Right kidney (tissue), 9 donors: ENCODE data around the gene TERF2IP.

Experiments used
- DNase-seq: peaks from one replicate; pipeline ENCODE4 v3.0.0-alpha.2; 2016
- long read RNA-seq, 8 donors: transcript quantifications; one replicate each; lab custom pipeline, GENCODE V29; 2026

TERF2IP gene, protein sequence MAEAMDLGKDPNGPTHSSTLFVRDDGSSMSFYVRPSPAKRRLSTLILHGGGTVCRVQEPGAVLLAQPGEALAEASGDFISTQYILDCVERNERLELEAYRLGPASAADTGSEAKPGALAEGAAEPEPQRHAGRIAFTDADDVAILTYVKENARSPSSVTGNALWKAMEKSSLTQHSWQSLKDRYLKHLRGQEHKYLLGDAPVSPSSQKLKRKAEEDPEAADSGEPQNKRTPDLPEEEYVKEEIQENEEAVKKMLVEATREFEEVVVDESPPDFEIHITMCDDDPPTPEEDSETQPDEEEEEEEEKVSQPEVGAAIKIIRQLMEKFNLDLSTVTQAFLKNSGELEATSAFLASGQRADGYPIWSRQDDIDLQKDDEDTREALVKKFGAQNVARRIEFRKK
- long read RNA-seq, donor 1, transcript TERF2IP-201 (3 exons, 2,118 nt): major isoform, 78 of 90 reads
- long read RNA-seq, donor 1, partial matches to known transcripts: 12 of 90 reads
- long read RNA-seq, donor 1, other reads (novel, unspliced or antisense): 0 of 90 reads
- long read RNA-seq, donor 2, transcript TERF2IP-201 (3 exons, 2,118 nt): major isoform, 34 of 34 reads
- long read RNA-seq, donor 2, partial matches to known transcripts: 0 of 34 reads
- long read RNA-seq, donor 2, other reads (novel, unspliced or antisense): 0 of 34 reads
- long read RNA-seq, donor 3, transcript TERF2IP-201 (3 exons, 2,118 nt): major isoform, 37 of 70 reads
- long read RNA-seq, donor 3, partial matches to known transcripts: 32 of 70 reads
- long read RNA-seq, donor 3, other reads (novel, unspliced or antisense): 0 of 70 reads
- long read RNA-seq, donor 4, transcript TERF2IP-201 (3 exons, 2,118 nt): major isoform, 73 of 81 reads
- long read RNA-seq, donor 4, partial matches to known transcripts: 8 of 81 reads
- long read RNA-seq, donor 4, other reads (novel, unspliced or antisense): 0 of 81 reads
- long read RNA-seq, donor 5, transcript TERF2IP-201 (3 exons, 2,118 nt): major isoform, 47 of 47 reads
- long read RNA-seq, donor 5, partial matches to known transcripts: 0 of 47 reads
- long read RNA-seq, donor 5, other reads (novel, unspliced or antisense): 0 of 47 reads
- long read RNA-seq, donor 6, transcript TERF2IP-201 (3 exons, 2,118 nt): major isoform, 55 of 55 reads
- long read RNA-seq, donor 6, partial matches to known transcripts: 0 of 55 reads
- long read RNA-seq, donor 6, other reads (novel, unspliced or antisense): 0 of 55 reads
- long read RNA-seq, donor 7: 0 reads
- long read RNA-seq, donor 8, transcript TERF2IP-201 (3 exons, 2,118 nt): major isoform, 58 of 64 reads
- long read RNA-seq, donor 8, partial matches to known transcripts: 6 of 64 reads
- long read RNA-seq, donor 8, other reads (novel, unspliced or antisense): 0 of 64 reads

DNA sequence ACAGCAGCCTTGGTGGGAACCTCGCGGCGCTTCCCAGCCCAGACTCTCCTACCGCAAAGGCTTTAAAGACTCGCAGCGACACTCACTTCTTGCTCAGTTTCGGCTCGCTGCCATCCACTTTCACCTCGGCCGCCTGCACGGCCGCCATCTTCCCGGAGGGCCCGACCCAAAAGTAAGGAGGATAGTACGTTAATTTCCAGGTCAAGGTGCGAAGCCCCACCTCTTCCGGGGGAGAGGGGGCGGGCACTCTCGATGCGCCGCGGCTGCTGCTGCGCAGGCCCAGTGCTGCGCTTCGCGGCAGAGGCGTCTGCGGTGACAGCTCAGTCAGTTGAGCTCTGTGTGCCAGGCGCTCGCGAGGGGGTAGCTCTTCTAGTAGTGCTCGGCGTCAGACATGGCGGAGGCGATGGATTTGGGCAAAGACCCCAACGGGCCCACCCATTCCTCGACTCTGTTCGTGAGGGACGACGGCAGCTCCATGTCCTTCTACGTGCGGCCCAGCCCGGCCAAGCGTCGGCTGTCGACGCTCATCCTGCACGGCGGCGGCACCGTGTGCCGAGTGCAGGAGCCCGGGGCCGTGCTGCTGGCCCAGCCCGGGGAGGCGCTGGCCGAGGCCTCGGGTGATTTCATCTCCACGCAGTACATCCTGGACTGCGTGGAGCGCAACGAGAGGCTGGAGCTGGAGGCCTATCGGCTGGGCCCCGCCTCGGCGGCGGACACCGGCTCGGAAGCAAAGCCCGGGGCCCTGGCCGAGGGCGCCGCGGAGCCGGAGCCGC is at the start of gene TERF2IP, which contains the start of gene KARS1:
Gene TERF2IP, plus strand, starts transcription at position 282 of the 773 bp plus-strand sequence. Its CDS starts 110 bp downstream, at position 392.
Gene KARS1, minus strand, starts transcription at position 174 of the 773 bp plus-strand sequence. Its CDS starts 26 bp downstream, at position 148.
- peak; percentile 94 for DNase-seq

DNA sequence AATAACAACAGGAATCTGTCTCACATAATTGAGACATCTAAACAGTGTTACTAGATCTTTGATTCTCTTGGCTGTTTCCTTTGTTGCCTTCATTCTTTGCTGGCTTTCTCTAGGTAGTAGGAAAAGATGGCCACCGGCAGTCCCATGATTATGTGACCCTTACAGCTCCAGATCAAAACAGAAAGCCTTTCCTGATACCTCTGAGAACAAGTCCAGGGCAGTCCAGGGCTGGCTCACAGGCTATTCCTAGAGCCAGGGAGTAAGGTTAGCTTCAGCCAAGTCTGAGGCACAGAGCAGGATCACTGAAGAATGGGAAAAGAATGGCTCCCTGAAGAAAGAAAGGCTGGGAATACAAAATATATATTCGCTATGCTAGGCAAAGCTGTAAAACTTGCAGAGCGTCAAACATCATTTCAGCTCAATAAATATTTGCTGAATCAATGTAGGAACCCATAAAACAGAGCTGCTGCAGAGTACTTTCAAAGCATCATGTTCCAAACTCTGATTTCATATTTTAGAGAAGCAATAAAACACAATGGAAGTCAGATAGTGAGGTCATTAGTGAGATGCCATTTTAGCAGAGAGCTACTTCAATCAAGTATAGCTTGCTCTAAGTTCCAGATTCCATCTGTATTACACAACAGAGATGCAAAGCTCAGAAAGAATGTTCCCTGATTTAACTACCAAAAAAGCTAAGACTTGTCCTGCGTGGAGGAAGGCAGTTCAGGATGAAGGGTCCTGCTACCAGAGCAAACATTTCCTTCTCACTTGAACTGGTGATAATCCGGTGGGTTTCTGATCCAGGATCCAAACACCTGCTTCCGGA is 47.9 kb upstream of the TERF2IP start:
- DNase-seq: no peak

DNA sequence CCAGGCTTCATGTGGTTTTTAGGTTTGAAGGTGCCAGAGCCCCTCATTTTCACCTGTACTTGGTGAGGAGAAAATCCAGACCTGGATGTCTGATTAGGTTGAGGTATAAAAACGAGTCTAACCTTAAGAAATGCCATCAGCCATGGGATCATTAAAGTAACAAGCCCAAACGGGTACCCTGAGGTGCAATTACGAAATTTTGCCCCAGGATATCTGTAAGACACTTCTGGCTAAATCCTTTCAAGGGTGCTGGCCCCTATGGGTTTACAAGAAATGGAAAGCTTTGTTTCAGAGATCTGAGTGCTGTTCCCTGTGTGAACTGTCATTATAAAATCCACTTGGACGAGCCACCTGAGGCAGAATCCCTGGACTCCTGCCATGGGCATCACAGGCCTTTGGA is 44.3 kb upstream of the TERF2IP start:
- no peak for DNase-seq

DNA sequence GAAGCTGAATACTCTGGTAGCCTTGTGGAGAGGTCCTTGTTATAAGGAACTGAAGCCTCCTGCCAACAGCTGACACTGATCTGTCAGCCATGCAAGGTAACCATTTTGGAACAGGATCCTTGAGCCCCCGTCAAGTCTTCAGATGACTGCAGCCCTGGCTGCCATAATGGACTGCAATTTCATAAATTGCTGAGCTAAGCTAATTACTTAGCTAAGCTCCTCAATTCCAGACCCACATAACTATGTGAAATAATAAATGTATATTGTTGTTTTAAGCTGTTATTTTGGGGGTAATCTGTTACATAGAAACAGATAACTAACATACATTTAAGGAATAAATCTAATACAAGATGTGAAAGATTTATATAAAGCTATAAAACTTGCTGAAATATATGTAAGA is 41.1 kb upstream of the TERF2IP start:
- no peak for DNase-seq

DNA sequence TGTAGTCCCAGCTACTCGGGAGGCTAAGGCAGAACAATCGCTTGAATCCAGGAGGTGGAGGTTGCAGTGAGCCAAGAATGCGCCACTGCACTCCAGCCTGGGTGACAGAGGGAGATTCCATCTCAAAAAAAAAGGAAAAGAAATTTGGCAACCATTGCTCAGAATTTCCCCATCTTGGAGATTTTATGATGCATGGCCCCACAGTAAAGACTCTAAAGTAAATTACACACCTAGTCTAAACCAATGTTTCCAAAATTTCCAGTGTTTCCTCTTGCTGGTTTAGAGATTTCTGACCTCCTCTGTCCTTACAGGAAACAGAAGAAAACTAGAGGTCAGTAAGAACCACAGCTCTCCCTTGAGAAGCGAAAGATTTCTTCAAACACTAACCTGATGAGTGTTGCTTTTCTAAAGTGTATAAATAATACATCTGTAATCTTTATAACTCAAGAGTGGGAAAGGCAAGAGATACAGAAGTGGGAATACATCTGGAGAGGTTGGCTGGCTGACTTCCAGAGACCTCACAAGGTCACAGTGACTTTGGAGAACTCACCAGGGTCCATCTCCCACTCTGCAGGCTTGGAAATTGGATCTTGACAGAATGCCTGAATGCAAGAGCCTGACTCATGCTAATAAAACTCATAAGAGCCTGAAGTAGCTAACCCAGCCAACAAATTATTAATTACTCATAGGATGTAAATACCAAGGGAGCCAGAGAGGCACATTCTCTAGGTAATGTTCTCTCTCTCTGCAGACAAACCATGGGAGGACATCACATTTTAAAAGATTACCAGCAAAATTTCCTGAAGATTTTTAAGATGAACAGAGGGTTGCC is 33.3 kb upstream of the TERF2IP start:
- no peak for DNase-seq

DNA sequence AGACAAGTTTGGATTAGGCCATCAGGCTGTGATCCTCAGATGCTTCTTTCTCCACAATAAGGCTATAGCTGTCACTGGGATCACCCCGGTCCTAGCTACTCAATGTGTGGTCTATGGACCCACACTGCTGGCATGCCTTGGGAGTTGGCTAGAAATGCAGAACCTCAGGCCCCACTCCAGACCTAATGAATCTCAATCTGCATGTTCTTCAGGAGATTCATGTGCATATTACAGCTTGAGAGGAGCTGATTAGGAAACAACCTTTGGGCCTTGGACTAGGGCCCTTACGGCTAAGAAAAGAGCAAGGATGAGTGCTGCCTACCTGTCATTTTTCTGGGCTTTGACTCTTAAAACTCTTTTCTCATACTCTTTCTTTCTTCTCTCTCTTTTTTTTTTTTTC is 32.0 kb upstream of the TERF2IP start:
- no peak for DNase-seq

DNA sequence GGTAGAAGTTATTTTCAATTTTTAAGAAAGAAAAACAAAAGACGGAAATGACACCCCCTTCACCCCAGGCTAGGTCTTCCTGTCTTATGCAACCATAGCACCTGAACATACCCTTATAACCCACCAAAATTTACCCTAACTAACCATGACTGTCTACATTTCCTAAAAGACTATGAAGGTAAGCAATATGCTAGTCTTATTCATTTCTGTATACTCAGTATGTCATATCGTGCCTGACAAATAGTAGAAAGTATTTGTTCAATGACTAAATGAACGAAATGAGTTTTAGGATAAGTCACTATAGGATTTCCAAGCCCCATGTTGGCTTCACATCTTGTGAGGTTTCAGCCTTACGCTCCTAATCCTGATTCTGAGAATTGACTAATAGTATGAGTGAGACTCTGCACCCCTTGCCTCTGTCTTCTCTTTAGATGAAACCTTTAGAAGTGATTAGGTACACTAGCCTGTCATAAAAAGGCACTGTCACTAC is 31.0 kb upstream of the TERF2IP start:
- no peak for DNase-seq

DNA sequence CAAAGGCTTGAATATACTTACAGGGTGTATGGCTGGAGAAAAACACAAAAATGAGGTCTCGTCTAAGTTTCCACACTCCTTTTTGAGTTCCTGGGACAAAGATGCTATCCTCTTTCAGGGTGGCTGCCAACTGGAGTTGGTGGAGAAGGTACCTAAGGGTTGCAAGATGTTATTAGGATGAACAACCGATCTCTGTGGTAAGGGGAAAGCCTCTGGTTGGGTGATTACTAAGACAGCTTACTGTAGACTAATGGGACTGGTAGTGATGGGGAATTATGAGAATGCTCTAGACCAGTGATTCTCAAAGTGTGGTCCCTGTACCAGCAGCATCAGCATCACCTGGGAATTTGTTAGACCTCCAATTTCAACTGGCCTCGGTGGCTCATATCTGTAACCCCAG is 30.5 kb upstream of the TERF2IP start:
- no peak for DNase-seq

DNA sequence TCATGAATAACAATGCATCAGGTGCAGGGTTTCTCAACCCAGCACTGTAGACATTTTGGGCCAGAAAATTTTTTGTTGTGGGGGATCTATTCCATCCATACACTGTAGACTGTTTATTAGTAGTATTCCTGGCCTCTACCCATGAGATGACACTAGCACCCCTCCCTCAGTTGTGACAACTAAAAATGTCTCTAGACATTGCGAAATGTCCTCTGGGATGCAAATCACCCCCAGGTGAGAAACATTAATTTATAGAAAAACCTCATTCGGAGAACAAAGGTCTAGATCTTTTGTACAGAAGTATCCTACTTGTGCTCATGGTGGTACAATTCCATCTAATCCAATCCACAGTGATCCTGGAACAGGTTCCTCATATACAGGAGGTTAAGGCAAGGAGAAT is 28.8 kb upstream of the TERF2IP start:
- no peak for DNase-seq

DNA sequence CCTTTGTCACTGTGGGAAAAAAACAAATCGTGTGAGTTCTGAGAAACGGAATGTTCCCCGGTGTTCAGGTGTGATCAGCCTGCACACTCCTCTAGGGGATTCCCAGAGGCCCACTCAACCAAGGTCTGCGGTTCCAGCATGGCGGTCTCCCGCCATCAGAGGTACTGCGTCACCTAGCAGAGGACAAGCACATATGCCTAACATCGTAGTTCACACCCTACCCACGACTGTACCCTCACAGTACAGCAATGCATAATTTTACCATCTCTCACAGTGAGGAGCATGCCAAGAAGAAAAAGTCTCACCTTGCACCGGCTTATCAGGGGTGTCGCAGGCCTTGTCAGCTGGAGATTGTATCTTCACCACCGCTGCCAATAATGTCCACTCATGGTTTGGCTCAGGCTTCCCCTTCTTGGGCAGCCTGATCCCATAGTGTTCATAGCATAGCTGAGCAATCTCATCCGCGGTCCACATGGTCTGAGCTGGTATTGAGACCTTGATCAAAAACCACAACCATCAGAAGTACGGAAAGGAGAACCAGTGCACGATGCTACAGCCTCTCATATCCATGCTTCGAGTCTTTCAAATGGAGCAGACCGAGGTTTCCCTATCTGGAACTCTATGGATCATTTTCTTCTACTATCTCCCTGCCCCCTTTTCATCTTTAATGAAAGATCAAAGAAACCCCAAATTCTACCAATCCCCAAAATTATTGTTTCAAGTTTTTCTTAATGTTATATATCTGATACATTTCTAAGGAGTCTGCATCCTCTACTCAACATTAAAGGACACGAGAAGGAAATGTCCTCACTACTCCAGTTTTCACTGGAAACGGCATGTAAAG is 27.0 kb upstream of the TERF2IP start:
- DNase-seq: no peak

DNA sequence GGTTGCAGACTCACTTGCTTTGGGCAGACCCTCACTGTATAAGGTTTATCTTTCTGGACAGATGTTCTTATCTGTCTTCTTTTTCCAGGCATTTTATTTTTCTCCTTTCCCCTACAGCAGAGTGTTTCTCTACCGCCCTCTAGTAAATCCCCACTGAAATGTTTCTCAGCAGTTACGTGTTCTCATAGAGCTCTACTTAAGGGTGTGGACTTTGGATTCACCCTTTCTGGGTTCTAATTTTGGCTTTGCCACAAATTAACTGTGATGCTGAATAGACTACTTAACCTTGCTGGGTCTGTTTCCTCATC is 26.4 kb upstream of the TERF2IP start:
- no peak for DNase-seq

DNA sequence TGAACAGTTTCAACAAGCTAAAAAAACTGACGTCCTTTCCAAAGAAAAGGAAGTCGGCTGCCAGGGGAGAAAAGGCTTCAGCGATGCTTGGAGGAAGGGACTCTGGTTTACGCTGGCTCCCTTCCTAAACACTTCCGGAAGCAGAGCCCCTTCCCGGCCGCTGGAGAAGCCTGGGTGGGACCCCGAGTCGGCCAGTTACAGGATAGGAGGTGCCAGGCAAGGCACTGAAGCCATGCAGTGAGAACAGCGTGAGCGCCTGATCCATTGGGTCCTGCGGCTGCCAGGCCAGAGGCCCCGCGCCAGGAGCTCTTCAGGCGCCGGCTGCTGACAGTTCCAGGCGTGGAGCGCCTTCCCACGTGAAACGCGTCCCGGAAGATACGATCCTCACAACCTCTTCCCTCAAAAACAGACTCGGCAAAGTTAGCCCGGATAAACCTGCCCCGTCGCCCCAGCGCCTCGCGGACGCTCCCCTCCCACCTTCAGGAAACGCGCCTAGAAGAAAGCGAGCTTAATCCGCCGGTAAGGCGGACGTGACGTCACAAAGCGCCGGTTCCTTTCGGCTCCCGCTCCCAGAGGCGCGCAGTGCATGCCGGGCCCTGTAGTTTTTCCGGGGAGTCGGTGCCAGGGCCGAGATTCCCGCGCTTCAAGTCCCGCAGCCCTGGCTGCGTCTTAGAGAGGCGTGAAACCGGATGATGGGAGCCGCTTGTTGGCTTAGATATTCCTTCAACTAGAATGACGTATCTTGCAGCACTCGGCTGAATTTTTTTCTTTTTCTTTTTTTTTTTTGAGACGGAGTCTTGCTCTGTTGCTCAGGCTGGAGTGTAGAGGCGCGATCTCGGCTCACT is 24.6 kb upstream of the TERF2IP start, which contains the start of gene ADAT1:
Gene ADAT1, minus strand, starts transcription at position 521 of the 845 bp plus-strand sequence. CDS start 2,482 bp downstream, outside the sequence.
- DNase-seq: peak; percentile 96

DNA sequence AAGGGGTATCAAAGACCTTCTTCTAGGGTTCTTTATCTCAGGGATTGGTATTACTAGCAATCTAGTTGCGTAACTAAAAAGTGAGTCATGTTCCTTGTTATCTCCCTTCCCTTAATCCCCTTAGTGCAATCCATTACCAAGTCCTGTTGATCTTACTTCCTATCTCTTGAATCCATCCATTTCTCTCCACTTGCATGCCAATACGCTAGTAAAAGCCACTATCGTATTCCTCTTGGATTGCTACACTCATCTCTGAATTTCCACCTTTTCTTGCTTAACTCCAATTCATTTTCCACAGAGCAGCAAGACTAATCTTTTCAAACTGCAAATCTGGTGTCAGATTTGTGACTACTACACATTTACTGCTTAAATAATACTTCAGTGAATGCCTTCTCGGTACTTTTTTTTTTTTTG is 22.6 kb upstream of the TERF2IP start:
- no peak for DNase-seq

DNA sequence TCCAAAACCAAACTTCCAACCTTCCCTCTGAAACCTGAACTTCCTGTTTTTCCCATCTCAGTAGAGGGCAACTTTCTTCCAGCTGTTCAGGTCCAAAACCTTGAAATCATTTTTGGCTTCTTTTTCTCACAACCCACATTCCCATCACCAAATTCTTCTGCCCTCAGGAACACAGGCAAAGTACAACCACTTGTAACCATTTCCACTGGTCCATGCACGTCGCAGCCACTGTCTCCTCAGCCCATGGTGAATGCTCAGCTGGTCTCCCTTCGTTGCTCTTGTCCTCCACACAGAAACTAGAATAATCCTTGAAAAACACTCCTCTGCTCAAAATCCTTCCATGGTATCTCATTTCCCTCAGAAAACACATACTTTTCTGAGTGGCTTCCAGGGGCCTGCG is 20.8 kb upstream of the TERF2IP start:
- no peak for DNase-seq

DNA sequence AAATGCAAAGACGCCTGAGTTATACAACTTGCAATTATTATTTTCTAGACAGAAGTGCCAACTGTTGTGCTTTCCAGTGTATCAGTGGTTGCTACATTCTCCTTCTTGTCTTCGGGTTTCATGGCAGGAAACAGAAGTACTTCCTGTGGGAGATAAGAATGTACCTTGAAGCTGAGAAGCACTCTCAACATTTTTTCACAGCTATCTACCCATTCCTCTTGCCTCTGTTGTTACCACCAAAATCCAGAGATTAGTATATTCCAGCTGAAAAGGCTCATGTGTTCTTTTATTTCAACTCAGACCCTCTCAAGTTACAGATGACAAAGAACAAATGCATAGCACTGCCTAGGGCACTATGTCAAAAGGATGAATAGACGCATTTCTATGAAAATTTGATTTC is 19.7 kb upstream of the TERF2IP start:
- DNase-seq: no peak

DNA sequence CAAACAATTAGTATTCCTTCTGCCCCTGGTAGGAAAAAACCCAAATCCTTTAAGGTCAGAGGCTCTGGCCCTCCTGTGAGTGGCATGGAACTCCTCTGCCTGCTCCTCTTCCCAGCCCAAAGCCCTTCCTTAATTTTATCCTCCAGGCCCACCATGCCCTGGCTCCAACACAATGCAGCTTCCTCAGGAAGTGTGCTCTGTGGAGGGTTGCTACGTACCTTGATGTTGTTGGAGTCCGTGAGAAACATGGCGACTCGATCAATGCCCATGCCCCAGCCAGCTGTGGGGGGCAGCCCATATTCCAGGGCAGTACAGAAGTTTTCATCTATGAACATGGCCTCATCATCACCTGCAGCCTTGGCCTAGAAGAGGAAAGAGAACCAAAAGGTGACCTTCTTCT is 19.2 kb upstream of the TERF2IP start:
- DNase-seq: no peak

DNA sequence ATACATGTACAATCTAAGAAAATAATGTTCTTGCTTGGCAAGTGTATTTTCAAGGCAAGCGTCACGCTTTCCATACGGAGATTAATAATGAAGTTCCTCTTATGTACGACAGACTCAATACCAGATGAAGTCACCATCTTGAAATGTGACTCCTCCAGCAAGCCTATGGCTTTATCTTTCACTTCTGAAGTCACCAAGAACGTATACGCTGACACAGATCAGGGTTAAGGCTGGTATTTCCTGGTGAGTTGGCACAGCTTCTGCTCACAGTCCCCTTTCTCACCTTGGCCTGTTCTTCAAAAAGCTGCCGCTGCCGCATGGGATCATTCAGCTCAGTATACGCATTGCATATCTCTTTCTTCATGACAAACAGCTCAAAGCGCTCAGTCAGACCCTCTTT is 18.4 kb upstream of the TERF2IP start:
- DNase-seq: no peak
